PC-9 (cell line): ENCODE data around the gene KLHDC7B. TPM values are rescaled to one million over a fixed set of nuclear protein-coding genes. Genes with fewer than 3 reads are reported as not detected.

Experiments
- BruUV-seq: library from RNA; stranded (reverse); fragments of 400-500 nt; replicated peaks from 2 replicates; lab custom pipeline; 2021; lab: Mats Ljungman, UMichigan
- CTCF ChIA-PET: fragments of 300-600 bp; sonication (Branson Sonifier 250); formaldehyde crosslinking; loops from one replicate; lab custom pipeline; 2022; ENCODE audit warnings: antibody characterized with exemption; lab: Charles Lee
- POLR2A ChIA-PET: fragments of 300-600 bp; sonication (Branson Sonifier 250); formaldehyde crosslinking; loops from one replicate; lab custom pipeline; 2022; ENCODE audit warnings: antibody characterized with exemption; ENCODE audit not compliant: unreplicated experiment; lab: Charles Lee
- DNase-seq, 2 experiments: peaks; one replicate each; pipeline versions ENCODE4 v3.0.0 to v3.0.0-alpha.2; 2015 to 2022; ENCODE audit warnings: mixed read lengths in 1 of 2
- H2AFZ ChIP-seq: fragments of 200-600 bp; sonication (generic); 2 replicates; pipeline ENCODE4 v1.8.1; 2017; ENCODE audit warnings: antibody characterized with exemption
- H3F3A ChIP-seq: fragments of 200-600 bp; sonication (generic); 2 replicates; pipeline ENCODE4 v1.8.1; 2017; ENCODE audit warnings: antibody characterized with exemption, mild to moderate bottlenecking, low read depth; ENCODE audit not compliant: insufficient read depth
- H3K27ac ChIP-seq: fragments of 200-600 bp; sonication (generic); 2 replicates; pipeline ENCODE4 v1.6.1; 2016; ENCODE audit warnings: mixed run types
- H3K27me3 ChIP-seq: fragments of 200-600 bp; sonication (generic); 2 replicates; pipeline ENCODE4 v1.6.1; 2016; ENCODE audit warnings: low read depth, mixed run types; ENCODE audit not compliant: insufficient read depth
- H3K36me3 ChIP-seq: fragments of 200-600 bp; sonication (generic); 2 replicates; pipeline ENCODE4 v1.6.1; 2016; ENCODE audit warnings: low read depth, mixed run types
- H3K4me1 ChIP-seq: fragments of 200-600 bp; sonication (generic); replicated peaks from 2 replicates; pipeline ENCODE4 v1.6.1; 2016; ENCODE audit warnings: mixed run types; ENCODE audit not compliant: insufficient read depth
- H3K4me2 ChIP-seq: fragments of 200-600 bp; sonication (generic); 2 replicates; pipeline ENCODE4 v1.6.1; 2017; ENCODE audit warnings: mixed run types
- H3K4me3 ChIP-seq: fragments of 200-600 bp; sonication (generic); 2 replicates; pipeline ENCODE4 v1.6.1; 2016; ENCODE audit warnings: mixed run types
- H3K79me2 ChIP-seq: fragments of 200-600 bp; sonication (generic); 2 replicates; pipeline ENCODE4 v1.6.1; 2017; ENCODE audit warnings: low read depth, mixed run types
- H3K9me2 ChIP-seq: fragments of 200-600 bp; sonication (generic); 2 replicates; pipeline ENCODE4 v1.8.1; 2017; ENCODE audit warnings: mild to moderate bottlenecking; ENCODE audit not compliant: insufficient read depth
- H3K9me3 ChIP-seq: fragments of 200-600 bp; sonication (generic); 2 replicates; pipeline ENCODE4 v1.8.1; 2016; ENCODE audit warnings: low read depth; ENCODE audit not compliant: insufficient read depth
- H4K20me1 ChIP-seq: fragments of 200-600 bp; sonication (generic); 2 replicates; pipeline ENCODE4 v1.8.1; 2017; ENCODE audit not compliant: insufficient read depth
- EZH2 ChIP-seq: fragments of 200-600 bp; sonication (generic); IDR thresholded peaks from 2 replicates; pipeline ENCODE4 v1.8.0; 2017; ENCODE audit warnings: antibody characterized with exemption, low read depth
- intact Hi-C: fragments of 100-400 bp; cut with micrococcal nuclease; formaldehyde crosslinking; loops from one replicate; pipeline ENCODE4 v1.10.0; 2022; ENCODE audit not compliant: unreplicated experiment
- total RNA-seq: library from RNA; stranded (reverse); gene quantifications from 2 replicates; pipeline ENCODE4 v1.2.3, GENCODE V29; 2021
- TF ChIP-seq, protein P1 (sequence below): fragments of 200-600 bp; sonication (generic); conservative IDR thresholded peaks from 2 replicates; pipeline ENCODE4 v1.6.1; 2017; ENCODE audit warnings: mixed run types, antibody characterized with exemption, mild to moderate bottlenecking, moderate library complexity

The KLHDC7B gene
- total RNA-seq, 1 experiment from 2014 or later = 0.72 TPM

- Histone ChIP-seq H3K4me2 (peak within 1 kb of the TSS; percentile 94), H3K9me3 (no peaks in the 10 kb centered on the region), H3K27me3 (no peaks in the 10 kb centered on the region), H3K36me3 (peaks cover 5% of the 10 kb centered on the region), H3K79me2 (peaks cover 23% of the 10 kb centered on the region), H3F3A (peaks cover 55% of the 10 kb centered on the region), H3K4me3 (peak within 1 kb of the TSS; percentile 96), H3K9me2 (no peaks in the 10 kb centered on the region), H2AFZ (peak within 1 kb of the TSS; percentile 85), H3K4me1 (peaks cover 23% of the 10 kb centered on the region), H3K27ac (peak within 1 kb of the TSS; percentile 56), H4K20me1 (peaks cover 24% of the 10 kb centered on the region)
- peak; percentile 94 to 97 for DNase-seq
- TF ChIP-seq, protein P1, sequence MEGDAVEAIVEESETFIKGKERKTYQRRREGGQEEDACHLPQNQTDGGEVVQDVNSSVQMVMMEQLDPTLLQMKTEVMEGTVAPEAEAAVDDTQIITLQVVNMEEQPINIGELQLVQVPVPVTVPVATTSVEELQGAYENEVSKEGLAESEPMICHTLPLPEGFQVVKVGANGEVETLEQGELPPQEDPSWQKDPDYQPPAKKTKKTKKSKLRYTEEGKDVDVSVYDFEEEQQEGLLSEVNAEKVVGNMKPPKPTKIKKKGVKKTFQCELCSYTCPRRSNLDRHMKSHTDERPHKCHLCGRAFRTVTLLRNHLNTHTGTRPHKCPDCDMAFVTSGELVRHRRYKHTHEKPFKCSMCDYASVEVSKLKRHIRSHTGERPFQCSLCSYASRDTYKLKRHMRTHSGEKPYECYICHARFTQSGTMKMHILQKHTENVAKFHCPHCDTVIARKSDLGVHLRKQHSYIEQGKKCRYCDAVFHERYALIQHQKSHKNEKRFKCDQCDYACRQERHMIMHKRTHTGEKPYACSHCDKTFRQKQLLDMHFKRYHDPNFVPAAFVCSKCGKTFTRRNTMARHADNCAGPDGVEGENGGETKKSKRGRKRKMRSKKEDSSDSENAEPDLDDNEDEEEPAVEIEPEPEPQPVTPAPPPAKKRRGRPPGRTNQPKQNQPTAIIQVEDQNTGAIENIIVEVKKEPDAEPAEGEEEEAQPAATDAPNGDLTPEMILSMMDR = peak; percentile 31; the same call in 1 of the 2 replicates
- TF ChIP-seq EZH2 = no peak
- intact Hi-C loops = loop anchor here (2.0 kb wide), 1 partner anchor 16 kb away; the partner anchor contains the start of gene NCAPH2
- POLR2A ChIA-PET = interaction anchor here (0.6 to 1.4 kb wide), 6 partner anchors 13 to 594 kb away, joined by 3 to 27 read pairs (median 4); partner anchors contain the start of genes LMF2 and NCAPH2
- BruUV-seq = no TSS peak
- CTCF ChIA-PET = interaction anchor here (0.6 to 2.6 kb wide), 14 partner anchors 14 to 512 kb away, joined by 3 to 14 read pairs (median 4); partner anchors contain the start of genes LMF2 and SYCE3
Measured at GRCh38 chr22:50525104-50525857, 20.4 kb upstream of the KLHDC7B start, which contains the start of gene SCO2. TSS of gene SCO2 (minus strand) at chr22:50525598. CDS start at chr22:50524411, 1,187 bp downstream.

DNA sequence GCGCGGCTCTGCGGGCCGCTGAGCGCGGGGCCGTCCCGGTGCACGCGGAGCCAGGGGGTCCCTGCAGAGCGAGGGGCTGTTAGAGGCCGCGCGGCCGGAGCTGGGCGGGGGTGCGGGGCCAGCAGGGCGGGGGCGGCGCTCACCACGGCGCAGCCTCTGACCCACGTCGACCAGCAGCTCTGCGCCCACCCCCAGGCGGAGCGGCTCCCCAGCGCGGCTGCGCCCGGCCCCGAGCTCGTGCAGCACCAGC is 19.9 kb upstream of the KLHDC7B start:
- no TSS peak for BruUV-seq
- H3K9me3 ChIP-seq = no peaks in the 10 kb centered on the region
- H3F3A ChIP-seq = peaks cover 59% of the 10 kb centered on the region
- H3K4me1 ChIP-seq = peaks cover 23% of the 10 kb centered on the region
- peak overlapping the region; percentile 56 for H3K27ac ChIP-seq
- H3K4me2 ChIP-seq = peak overlapping the region; percentile 94
- CTCF ChIA-PET = interaction anchor here (0.6 to 2.6 kb wide), 14 partner anchors 13 to 512 kb away, joined by 3 to 14 read pairs (median 4); partner anchors contain the start of genes LMF2 and SYCE3
- DNase-seq = no peak
- H3K79me2 ChIP-seq = peaks cover 23% of the 10 kb centered on the region
- peak overlapping the region; percentile 96 for H3K4me3 ChIP-seq
- POLR2A ChIA-PET = interaction anchor here (0.6 to 1.4 kb wide), 7 partner anchors 12 to 595 kb away, joined by 3 to 27 read pairs (median 4); partner anchors contain the start of genes LMF2 and NCAPH2
- H3K9me2 ChIP-seq = no peaks in the 10 kb centered on the region
- peaks cover 24% of the 10 kb centered on the region for H4K20me1 ChIP-seq
- H2AFZ ChIP-seq = peak overlapping the region; percentile 85
- TF ChIP-seq, protein P1 = no peak
- TF ChIP-seq EZH2 = no peak
- intact Hi-C loops = loop anchor here (2.0 kb wide), 3 partner anchors 17 to 95 kb away; partner anchors contain the start of genes CHKB and NCAPH2
- peaks cover 5% of the 10 kb centered on the region for H3K36me3 ChIP-seq
- no peaks in the 10 kb centered on the region for H3K27me3 ChIP-seq

- H2AFZ ChIP-seq = peak overlapping the region; percentile 85
- peaks cover 23% of the 10 kb centered on the region for H3K79me2 ChIP-seq
- no peaks in the 10 kb centered on the region for H3K9me3 ChIP-seq
- peaks cover 62% of the 10 kb centered on the region for H3F3A ChIP-seq
- no peaks in the 10 kb centered on the region for H3K9me2 ChIP-seq
- H3K4me1 ChIP-seq = peaks cover 23% of the 10 kb centered on the region
- peaks cover 24% of the 10 kb centered on the region for H4K20me1 ChIP-seq
- no peaks in the 10 kb centered on the region for H3K27me3 ChIP-seq
- peak; percentile 62 to 76 for DNase-seq
- TF ChIP-seq, protein P1 = peak; percentile 87
- TF ChIP-seq EZH2 = no peak
- peak overlapping the region; percentile 96 for H3K4me3 ChIP-seq
- no TSS peak for BruUV-seq
- H3K27ac ChIP-seq = peak overlapping the region; percentile 56
- ChIA-PET POLR2A (interaction anchor here (0.6 to 1.4 kb wide), 6 partner anchors 12 to 174 kb away, joined by 3 to 27 read pairs (median 4); partner anchors contain the start of genes LMF2 and NCAPH2), CTCF (interaction anchor here (0.6 to 2.6 kb wide), 12 partner anchors 13 to 377 kb away, joined by 3 to 14 read pairs (median 4); partner anchors contain the start of genes LMF2 and SYCE3)
- peak overlapping the region; percentile 94 for H3K4me2 ChIP-seq
- intact Hi-C loops = loop anchor here (2.0 kb wide), 2 partner anchors 57 to 95 kb away; partner anchors contain the start of gene CHKB
- H3K36me3 ChIP-seq = peaks cover 5% of the 10 kb centered on the region
Measured at GRCh38 chr22:50526108-50526833, 19.4 kb upstream of the KLHDC7B start.
